Fibroblast of pulmonary artery (primary cell): ENCODE data around the gene SLC18B1.
"Not testable (repeated sequence)": the region's sequence is repeated elsewhere in the genome, so short reads cannot be mapped to it uniquely, and the experiment has no call there.

Experiments
- DNase-seq: peaks from one replicate; pipeline ENCODE4 v3.0.0-alpha.2; 2010; ENCODE audit warnings: low read depth
- H3K4me3 ChIP-seq: replicated peaks from 2 replicates; pipeline ENCODE4 v1.5.1; 2011; ENCODE audit warnings: low read depth, mild to moderate bottlenecking, control low read depth, low read length, moderate library complexity
- TF ChIP-seq, protein P1 (sequence below): IDR thresholded peaks from 2 replicates; pipeline ENCODE4 v1.5.1; 2011; ENCODE audit warnings: mild to moderate bottlenecking, control low read depth, low read length, inconsistent platforms; ENCODE audit errors: missing control alignments

SLC18B1 gene

DNA sequence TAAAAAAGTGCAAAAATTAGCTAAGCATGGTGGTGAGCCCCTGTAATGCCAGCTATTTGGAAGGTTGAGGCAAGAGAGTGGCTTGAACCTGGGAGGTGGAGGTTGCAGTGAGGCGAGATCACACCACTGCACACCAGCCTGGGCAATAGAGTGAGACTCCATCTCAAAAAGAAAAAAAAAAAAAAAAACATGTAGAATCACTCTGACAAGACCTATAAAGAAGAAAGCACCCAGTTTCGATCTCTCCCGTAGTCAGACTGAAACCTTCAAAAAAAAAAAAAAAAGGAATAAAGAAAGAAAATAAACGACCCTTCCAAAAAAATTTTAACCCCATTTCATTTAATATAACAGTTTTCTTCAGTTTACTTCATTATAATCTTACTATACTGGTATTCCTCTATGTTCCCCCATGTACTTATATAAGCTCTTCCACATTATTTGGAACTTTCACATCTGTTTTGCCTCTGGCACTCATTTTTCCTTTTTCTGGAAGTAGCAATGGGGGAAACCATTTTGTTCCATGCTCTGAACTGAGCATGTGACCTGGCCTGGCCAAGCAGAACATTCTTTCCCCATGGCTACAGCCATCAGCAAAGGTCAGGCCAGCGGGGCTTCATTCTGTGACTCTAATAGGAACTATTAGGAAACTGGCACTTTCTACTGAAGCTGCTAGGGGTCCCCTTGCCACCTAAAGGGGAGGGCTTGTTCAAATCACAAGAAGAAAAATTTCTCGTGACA, 9.6 kb downstream of the SLC18B1 start:
- DNase-seq: no peak
- H3K4me3 ChIP-seq: no peak overlapping the region
- TF ChIP-seq, protein P1, sequence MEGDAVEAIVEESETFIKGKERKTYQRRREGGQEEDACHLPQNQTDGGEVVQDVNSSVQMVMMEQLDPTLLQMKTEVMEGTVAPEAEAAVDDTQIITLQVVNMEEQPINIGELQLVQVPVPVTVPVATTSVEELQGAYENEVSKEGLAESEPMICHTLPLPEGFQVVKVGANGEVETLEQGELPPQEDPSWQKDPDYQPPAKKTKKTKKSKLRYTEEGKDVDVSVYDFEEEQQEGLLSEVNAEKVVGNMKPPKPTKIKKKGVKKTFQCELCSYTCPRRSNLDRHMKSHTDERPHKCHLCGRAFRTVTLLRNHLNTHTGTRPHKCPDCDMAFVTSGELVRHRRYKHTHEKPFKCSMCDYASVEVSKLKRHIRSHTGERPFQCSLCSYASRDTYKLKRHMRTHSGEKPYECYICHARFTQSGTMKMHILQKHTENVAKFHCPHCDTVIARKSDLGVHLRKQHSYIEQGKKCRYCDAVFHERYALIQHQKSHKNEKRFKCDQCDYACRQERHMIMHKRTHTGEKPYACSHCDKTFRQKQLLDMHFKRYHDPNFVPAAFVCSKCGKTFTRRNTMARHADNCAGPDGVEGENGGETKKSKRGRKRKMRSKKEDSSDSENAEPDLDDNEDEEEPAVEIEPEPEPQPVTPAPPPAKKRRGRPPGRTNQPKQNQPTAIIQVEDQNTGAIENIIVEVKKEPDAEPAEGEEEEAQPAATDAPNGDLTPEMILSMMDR: no peak

DNA sequence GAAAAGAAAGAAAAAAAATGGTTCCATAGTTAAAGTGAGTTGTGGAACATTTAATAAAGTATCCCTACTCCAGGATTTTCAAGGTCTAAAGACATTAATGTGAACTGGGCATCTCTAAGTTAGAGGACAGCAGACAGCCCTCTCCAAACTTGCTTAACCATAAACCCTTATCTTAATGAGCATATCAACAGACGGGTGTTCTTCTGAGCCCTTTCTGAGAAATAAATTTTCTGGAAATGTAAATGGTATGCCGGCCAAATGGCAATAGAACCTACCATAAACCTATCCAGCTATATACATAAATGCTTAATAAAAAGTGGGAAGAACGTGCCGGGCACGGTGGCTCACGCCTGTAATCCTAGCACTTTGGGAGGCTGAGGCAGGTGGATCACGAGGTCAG, 12.5 kb downstream of the SLC18B1 start:
- TF ChIP-seq, protein P1: no peak
- DNase-seq: no peak
- no peak overlapping the region for H3K4me3 ChIP-seq

DNA sequence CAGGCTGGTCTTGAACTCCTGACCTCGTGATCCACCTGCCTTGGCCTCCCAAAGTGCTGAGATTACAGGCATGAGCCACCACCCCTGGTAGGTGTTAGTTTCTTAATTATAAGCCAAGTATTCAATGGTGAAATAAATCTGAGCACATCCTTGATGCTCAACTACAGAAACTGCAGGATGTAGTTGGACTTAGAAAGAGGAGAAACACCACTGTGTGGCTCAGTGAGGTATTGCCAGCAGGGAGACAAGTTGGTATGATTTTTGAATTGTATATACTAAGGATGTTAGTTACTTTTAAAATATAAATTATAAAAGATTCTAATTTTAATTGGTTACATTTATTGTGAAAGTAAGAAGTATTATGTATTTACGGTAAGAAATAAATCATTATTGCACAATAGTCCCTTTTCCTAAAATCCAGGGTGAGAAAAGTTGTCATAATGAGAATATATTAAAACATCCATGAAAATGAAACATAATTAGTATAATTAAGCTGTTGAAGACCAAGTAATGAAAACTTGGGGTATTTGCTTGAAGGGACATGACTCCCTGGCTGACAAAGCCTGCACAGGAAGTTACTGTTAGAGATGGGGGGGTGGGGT, 17.6 kb downstream of the SLC18B1 start:
- DNase-seq: peak; percentile 62
- H3K4me3 ChIP-seq: no peak overlapping the region
- TF ChIP-seq, protein P1: peak; percentile 53

DNA sequence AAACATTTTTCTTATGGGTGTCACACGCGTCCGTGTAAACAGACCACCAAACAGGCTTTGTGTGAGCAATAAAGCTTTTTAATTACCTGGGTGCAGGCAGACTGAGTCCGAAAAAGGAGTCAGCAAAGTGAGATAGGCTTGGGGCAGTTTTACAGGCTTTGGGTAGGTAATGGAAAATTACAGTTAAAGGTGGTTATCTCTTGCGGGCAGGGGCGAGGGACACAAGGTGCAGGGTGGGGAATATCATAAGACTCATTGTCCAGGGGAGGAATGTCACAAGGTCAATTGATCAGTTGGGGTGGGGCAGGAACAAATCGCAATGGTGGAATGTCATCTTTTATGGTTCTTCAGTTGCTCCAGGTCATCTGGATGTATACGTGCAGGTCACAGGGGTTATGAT, 20.6 kb downstream of the SLC18B1 start:
- not testable (repeated sequence) for DNase-seq

DNA sequence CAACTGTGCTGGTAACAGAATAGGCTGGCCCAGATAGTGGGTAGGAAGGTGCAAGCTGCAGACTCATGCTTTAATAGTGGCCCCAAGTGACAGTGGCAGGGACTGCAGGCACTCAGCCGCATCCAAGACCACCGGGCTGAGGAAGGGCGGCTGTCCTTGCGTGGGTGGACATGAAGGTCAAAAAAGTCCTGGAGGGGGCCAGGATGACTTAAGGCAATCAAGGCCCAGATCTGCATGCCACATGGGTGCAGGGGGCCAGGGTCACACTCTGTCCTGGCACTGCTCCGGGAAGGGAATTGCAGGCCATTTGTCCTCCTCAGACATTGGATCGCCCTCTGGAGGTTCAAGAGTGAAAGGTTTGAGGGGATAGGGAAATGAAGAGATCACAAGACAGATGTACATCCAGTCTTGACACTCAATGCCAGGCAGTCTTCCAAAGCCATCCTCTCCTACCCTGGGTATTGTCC, 30.4 kb downstream of the SLC18B1 start:
- peak; percentile 16 for DNase-seq
- TF ChIP-seq, protein P1: peak; percentile 19
- H3K4me3 ChIP-seq: no peak overlapping the region

More for the DNA sequence above, 20.6 kb downstream of the SLC18B1 start:
- H3K4me3 ChIP-seq: not testable (repeated sequence)

DNA sequence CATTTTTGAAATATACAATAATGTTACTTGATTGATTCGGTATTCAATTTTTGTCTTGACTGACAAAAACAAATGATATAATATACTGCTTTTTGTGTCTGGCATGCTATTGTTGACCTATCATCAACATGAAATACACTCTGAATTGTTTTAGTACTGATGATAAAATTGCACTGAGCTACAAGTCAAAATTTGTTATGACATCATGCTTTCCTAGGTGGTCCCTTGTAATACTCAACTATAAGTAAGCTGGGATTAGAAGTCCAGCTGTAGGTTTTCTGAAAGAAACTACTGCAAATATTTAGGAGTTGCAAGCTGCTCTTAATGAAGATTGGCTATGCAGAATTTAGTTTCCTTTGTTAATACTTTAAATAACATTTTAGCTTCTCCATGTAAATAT, 32.9 kb downstream of the SLC18B1 start:
- no peak overlapping the region for H3K4me3 ChIP-seq
- TF ChIP-seq, protein P1: no peak
- no peak for DNase-seq

DNA sequence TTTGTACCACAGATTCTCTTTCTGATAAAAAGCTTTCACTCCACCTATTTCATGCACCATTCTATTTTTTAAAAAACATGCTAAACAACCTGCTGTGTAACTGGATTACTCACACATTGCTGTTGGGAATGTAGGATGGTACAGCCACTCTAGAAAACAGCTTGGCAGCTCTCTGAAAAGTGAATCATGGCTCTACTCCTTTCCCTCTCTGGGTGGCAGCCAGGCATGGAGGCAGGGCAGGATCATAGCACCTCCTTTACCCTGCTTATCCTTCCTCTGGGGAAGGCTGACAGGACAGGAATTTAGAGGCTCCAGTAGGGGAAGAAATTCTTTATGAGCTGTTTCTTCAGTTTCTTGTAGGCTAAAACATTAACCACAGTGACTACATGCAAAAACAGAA, 34.1 kb downstream of the SLC18B1 start:
- TF ChIP-seq, protein P1: no peak
- peak; percentile 82 for DNase-seq
- no peak overlapping the region for H3K4me3 ChIP-seq
